CD4-positive, alpha-beta T cell treated with Interleukin-15 for 4 hours (primary cell): ENCODE data around the gene DZIP1.
"Not testable (repeated sequence)": the region's sequence is repeated elsewhere in the genome, so short reads cannot be mapped to it uniquely, and the experiment has no call there.

Experiments used
- DNase-seq: peaks from one replicate; pipeline ENCODE4 v3.0.0-alpha.2; 2020; ENCODE audit warnings: low spot score

The DZIP1 gene

DNA sequence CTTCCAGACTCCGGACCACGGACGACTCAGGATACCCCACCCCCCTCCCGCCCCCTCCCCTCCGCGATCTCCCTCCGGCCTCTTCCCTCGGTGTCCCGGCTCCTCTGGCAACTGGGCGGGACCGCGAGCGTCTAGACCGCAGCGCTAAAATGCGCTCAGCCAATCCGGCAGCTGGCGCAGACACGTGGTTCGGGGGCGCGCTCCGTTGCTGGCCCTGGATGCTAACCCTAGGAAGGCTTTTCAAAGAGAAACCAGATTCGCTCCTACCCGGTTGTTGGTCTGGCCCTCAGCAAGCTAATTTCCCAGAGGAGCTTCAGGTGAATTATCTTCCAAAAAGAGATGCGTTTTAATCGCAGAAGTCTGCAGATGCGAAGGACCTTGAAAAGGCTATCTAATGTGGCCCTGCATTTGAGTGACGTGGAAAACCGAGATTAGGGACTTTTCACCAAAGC lies at the start of gene DZIP1:
Gene DZIP1, minus strand, starts transcription at position 106 of the 452 bp plus-strand sequence. CDS start 2,677 bp downstream, outside the sequence.
- DNase-seq: no peak

GRCh38 chr13:95690986-95691385 lies 46.5 kb upstream of the DZIP1 start:
- DNase-seq: not testable (repeated sequence)

DNA sequence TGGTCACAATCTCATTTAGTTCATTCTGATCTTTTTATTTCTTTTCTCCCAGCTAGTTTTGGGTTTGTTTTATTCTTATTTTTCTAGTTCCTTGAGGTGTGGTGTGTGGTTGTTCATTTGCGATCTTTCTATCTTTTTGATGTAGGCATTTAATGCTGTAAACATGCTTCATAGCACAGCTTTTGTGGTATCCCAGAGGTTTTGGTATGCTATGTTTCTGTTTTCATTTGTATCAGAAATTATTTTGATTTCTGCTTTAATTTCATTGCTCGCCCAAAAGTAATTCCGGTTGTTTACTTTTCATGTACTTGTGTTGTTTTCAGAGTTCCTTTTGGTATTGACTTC lies 45.0 kb upstream of the DZIP1 start:
- no peak for DNase-seq

DNA sequence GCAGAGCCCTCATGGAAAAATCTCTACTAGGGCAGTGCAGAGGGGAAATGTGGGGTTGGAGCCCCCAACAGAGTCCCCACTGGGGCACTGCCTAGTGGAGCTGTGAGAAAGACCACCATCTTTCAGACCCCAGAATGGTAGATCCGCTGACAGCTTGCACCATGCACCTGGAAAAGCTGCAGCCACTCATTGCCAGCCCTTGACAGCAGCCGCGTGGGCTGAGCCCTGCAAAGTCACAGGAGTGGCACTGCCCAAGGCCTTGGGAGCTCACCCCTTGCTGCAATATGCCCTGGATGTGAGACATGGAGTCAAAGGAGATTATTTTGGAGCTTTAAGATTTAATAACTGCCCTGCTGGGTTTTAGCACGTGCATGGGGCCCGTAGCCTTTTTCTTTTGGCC lies 40.5 kb upstream of the DZIP1 start:
- not testable (repeated sequence) for DNase-seq

GRCh38 chr13:95684418-95684817 lies 39.9 kb upstream of the DZIP1 start:
- no peak for DNase-seq

DNA sequence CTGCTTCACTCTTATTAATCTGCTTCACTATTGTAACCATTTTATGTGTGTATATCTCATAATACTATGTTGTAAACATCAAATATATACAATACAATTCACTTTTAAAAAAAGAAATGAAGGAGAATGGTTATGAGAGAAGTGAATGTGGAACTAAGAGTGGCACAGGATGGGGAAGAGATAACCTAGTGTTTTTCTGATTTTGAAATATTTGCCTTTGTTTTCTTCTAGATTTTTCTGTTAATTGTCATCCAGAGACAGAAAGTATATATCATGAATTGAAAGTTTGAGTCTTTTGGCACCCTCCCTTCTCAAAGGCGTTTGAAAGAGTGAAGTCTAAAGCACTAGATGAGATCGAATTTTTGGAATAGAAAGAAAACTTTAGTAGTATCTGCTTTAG lies 35.2 kb upstream of the DZIP1 start:
- no peak for DNase-seq

GRCh38 chr13:95678967-95679366 lies 34.5 kb upstream of the DZIP1 start:
- no peak for DNase-seq

GRCh38 chr13:95677564-95678266 lies 33.2 kb upstream of the DZIP1 start:
- no peak for DNase-seq

GRCh38 chr13:95676762-95677563 lies 32.5 kb upstream of the DZIP1 start, which contains the start of gene DNAJC3:
DNAJC3 (plus strand) TSS chr13:95677139; CDS start chr13:95677256, 117 bp downstream.
- DNase-seq: peak; percentile 98

- DNase-seq: peak; percentile 25
Measured at GRCh38 chr13:95676105-95676761, 31.7 kb upstream of the DZIP1 start.

DNA sequence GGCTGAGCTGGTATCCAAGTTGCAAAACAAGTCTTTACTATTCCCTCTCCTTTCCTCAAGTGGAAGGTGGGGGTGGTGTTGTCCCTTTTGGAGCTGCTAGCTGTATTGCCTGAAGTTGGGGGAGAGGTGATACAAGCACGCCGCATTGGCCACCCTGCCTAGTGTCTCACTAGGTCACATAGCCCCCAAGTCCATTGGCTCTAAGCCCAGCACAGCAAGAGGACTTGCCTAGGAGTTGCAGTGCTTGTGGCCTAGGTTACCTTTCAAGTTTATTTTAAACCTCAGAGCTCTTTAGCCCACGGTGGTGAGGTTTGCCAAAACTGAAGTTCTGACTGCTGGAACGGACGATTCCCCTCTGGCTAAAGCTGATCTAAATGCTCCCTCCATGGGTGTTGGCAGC lies 27.1 kb upstream of the DZIP1 start:
- no peak for DNase-seq

GRCh38 chr13:95667235-95667634 lies 22.7 kb upstream of the DZIP1 start:
- not testable (repeated sequence) for DNase-seq

DNA sequence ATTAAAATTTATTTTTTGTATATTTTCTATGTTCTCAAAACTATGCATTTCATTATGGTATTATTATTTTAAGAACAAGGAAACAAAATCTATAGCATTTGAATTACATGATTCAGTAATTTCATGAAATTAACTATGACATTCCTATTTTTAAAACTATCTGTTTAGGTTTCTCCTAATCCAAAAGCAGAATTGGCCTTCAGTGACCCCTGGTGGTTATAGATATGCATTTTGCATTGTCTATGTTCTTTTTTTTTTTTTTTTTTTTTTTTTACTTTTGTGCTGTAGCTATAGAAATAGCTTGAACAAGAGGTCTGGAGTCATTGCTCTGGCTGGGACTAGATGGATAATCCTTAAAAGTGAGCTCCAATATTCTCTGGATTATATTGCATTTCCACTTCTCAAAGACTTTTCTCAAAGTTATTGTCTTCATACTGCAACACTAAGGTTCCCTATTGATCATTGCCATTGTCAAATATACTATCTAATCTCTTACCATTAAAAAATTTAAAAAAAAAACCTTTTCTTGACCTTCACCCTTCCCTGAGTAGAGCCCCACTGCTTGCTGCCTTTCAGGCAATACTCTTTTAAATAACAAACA lies 16.6 kb upstream of the DZIP1 start:
- peak; percentile 19 for DNase-seq

GRCh38 chr13:95659500-95659899 lies 15.0 kb upstream of the DZIP1 start:
- no peak for DNase-seq

- DNase-seq: no peak
Measured at GRCh38 chr13:95656386-95657015, 12.0 kb upstream of the DZIP1 start.

DNA sequence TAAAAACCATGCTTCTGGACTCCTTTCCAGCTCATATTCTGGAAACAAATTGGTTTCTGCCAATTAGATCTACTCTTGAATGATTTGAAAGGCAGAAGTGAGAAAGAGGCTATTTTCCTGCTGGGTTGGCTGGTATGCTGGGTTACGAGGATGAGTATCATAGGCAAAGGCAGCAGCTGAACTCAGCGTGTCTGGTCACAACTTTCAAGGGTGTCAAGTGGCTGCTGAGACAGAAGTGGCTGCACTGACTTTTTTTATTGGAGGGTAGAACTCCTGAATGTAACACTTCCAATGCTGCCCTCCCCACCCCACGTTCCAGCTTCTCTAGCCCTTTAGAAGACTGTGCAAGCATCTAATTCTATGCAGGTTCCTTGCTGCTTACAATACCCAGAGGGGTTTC lies 8.3 kb upstream of the DZIP1 start:
- no peak for DNase-seq

GRCh38 chr13:95652244-95652764 lies 7.8 kb upstream of the DZIP1 start:
- no peak for DNase-seq

GRCh38 chr13:95650696-95651095 lies 6.2 kb upstream of the DZIP1 start:
- no peak for DNase-seq

- DNase-seq: no peak
Measured at GRCh38 chr13:95647321-95647720, 2.8 kb upstream of the DZIP1 start.

- no peak for DNase-seq
Measured at GRCh38 chr13:95643936-95644598, 439 bp downstream of the DZIP1 start.

- DNase-seq: no peak
Measured at GRCh38 chr13:95643571-95643935, 953 bp downstream of the DZIP1 start.
